Stimulated activated CD4-positive, alpha-beta T cell treated with anti-CD3 and anti-CD28 coated beads, Interleukin-1b, Interleukin-23, amount 100 ng/mL, for 4 hours (primary cell): Measurements from ENCODE around the gene NR4A1.

Source experiments
- DNase-seq, 2 donors: peaks; one replicate each; pipeline ENCODE4 v3.0.0-alpha.2; 2020; ENCODE audit warnings: low read depth in 2 of 2

NR4A1 gene

DNA sequence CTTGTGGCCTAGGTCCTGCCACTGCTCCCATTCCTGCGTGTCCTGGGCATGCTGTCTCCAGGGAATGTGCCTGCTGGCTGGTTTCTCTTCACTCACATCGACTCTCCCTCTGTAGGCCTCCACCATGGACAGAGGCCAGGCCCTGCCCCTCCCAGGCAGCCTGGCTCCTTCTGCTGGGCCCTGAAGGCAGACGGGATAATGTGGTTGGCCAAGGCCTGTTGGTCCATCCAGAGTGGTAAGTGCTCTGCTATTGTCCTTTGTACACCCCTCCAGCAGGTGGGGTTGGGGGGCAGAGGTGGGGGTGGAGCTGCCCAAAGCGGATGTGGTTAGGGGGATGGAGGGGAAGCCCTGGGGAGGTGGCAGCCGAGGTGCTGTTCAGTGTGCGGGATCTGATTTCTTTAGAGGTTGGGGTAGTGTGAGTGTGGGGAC lies 9.5 kb upstream of the NR4A1 start:
- no peak for DNase-seq

DNA sequence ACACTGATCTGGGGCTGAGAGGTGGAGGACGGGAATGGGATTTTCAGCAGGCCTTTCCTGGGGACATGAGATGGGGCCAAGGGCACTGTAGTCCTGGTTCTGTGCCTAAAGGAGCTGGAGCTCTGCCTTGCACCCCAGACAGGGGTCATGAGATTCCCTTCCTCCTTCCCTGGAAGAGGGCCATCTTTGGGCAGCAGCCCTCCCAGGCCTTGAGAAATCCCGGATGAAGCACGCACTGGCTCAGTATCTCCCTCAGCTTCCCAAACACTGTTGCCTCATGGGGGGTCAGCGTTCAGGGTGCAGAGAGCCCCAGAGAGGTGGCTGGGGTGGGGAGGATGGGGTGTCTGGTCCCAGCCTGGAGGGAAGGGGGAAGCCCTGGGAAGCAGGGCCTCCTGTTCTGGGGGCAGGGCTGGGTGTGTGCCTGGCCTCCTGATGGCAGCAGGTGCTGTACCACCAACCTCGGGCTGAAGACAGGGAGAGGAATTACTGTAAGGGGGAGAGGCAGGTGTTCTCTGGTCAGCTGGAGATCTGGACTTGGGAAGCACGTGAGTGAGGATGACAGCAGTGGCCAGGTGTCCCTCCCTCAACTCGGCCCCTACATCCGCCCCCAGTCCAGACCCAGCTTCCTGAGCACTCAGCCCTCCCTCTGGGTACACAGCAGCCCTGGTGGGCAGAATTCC lies 8.4 kb upstream of the NR4A1 start:
- no peak for DNase-seq

DNA sequence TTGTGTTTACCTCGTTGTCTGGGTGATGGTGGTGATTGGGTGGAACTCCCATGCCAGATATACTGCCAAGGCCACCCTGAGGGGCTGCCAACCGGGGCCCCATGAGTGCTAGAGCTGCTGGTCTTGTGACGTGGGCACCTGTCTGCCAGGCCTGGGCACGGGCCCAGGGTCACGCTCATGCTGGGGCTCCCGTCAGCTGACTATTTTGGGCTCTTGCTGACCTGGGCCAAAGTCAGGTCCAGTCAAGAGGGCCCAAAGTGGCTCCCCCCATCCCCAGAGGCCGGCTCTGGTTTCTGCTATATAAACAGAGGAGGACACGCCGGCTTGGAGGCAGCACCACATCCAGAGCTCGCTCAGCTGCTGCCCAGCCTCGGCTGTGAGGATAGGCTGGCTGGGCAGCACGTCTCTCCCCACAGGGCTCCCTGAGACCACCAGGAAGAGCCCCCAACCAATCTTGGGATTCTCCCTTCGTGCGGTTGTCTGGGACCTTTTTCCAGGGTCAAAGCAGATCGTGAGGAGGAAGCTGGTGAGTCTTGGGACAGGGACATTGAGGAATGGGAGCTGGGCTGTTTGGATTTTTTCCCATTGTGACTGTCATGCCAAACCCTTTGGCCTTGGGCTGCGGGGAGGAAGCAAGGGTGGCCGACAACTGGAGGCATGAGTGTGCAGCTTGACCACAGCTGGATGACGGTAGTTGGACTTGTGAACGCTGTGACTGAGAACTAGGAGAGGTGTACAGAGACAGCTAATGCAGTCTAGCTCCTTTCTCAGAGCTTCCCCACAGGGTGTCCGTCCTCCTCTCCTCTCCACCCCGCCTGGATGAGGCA lies 7.6 kb upstream of the NR4A1 start:
- DNase-seq, result no peak

DNA sequence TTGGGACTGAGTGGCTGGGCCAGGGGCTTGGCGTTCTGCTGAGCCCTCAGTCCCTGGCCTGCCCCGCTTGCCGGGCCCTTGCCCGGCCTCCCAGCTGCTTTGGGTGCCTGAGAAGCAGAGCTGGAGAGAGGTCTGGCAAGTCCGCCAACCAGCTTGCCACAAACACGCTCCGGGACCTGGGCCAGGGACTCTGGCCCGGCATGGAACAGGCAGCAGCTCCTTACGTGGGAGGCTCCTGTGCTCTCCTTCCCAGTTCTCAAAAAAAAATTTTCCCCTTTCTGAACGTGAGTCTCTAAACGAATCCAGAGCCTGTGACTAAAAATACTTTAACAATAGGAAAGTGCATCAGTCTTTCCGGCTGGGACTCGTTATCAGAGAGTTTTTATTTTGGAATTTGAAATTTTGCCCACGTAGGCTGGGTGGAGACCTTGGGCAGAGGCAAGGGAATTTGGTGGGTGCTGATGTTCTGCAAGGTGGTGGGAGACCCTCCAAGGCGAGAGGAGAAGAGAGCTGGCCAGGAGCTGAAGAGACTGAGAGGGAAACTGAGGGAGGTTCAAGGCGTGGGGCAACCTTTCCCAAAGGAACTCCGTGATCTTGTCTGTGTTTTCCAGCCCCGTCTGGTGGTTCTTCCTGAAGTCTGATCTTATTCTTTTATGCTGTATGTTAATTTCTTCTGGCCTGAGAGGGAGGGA lies 6.8 kb upstream of the NR4A1 start:
- DNase-seq, result no peak

DNA sequence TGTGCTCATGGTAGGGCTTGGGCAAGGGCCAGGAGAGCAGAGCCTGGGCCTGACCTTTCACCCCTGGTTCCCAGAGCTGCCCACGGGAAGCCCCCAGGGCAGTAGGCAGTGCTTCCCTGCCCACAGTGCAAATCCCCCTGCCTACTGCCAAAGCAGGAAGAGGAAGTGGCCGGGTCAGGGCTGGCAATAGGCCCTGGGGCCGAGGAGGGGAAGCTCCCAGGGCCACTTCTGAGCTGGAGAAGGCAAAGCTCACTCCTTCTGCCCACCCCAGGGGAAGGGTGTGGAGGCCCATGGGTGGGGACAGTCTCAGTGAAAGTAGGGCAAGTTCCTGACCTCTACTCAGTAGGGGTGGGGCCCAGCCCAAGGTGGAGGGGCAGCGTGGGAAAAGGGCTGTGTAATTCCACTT lies 5.4 kb upstream of the NR4A1 start:
- DNase-seq, result no peak

DNA sequence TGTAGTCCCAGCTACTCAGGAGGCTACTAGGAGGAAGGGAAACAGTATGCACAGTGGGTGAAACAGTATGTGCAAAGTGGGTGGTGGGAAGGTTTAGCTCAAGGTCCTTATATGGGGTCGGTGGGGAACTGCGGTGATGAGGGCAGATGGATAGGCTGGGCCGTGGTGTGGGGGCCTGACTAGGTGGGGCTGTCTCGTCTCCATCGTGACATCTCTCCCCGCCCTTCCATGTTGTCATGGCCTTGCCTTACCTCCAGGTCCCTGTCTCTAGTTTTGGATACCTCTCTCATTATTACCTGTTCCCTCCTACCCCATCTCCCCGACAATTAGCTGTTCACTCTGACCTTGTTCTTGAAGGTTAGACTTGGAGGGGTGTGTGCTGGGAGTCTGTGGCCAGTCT lies 4.4 kb upstream of the NR4A1 start:
- no peak for DNase-seq

DNA sequence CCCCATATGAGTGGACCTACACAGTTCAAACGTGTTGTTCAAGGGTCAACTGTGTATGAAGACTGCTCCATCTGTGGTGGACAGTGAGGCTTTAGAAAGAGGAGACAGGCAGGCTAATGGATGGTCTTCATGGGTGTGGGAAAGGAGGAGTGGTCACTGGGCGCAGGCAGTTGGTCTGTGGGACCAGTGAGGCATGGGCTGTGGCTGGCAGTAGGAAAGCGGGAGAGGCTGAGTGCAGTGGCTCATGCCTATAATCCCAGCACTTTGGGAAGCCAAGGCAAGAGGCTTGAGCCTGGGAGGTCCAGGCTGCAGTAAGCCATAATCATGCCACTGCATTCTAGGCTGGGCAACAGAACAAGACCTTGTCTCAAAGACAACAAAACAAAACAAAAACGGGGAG lies 2.0 kb upstream of the NR4A1 start:
- no peak for DNase-seq

DNA sequence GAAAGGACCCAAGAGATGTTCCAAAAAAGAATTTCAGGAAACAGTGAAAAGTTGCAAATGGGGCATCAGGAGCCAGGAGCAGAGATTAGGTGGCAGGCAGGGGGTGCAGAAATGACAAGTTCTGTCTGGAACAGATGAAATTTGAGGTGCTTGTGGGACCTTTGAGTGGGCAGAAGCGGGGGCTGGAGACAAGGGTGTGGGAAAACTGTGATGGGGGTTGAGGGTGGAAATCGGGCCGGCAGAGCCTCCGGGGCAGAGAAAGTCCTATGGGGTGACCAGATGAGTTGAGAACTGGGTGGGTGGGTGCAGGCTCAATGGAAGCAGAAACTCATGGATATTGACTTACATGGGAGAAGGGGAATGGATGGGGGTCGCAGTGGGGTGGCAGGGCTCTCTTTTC lies 1.6 kb upstream of the NR4A1 start:
- no peak for DNase-seq

DNA sequence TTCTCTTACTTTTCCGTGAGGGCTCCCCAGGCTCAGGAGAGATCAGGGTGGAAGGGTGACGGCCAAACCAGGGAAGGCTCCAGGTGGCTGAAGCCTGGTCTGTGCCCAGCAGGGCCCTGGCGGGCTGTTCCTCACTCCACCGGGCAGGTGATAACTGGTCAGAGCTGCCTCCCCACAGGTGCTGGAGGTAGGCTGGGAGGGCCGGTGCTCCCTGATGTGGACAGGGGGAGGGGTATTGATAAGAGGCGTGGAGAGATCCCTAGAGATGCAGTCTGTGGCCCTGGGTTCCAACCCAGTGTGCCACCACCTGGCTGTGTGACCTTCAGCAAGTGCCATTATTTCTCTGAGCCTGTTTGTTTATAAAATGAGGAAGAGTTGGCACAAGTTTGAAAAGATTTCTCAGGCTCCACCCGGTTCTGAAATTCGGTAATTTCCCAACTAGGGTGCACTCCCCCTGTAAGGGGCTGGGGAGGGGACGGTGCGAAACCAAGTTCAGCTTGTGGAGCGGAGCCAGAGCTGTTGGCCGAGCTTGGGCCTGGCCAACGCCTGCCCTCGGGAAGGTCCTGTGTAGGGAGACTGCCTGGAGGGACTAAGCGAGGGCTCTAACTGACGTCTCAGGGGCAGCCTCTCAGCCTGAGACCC lies 1.0 kb upstream of the NR4A1 start:
- DNase-seq, result no peak

DNA sequence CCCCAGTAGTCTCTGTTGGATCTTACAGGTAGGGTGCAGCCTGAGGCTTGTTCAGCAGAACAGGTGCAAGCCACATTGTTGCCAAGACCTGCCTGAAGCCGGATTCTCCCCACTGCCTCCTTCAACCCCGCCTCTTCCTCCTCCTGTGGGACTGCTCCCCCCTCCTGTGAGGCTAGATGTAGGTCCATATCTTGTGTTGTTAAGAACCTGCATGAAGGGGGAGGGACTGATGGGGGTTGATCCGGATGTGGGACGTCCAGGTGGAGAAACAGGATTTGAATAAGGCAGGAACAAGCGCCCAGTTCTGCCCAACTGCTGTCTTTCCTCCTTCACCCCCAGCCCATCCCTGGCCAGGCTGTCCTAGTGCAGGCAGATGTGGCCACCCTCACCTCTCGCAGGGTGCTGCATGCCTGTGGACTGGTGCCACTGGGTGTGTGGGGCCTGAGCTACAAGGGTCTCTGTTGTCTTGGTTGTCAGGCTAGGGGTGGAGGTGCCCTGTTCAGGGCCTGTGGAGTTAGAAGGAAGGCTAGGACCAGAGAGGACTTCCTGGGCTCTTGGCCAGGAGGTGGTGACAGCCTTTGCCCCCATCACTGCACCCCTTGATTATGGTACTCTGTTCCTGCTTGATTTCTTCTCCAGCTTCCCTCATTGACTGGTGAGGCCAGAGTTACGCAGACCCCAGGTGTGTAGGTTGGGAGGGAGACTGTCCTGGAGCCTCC lies 1.4 kb downstream of the NR4A1 start:
- no peak for DNase-seq

DNA sequence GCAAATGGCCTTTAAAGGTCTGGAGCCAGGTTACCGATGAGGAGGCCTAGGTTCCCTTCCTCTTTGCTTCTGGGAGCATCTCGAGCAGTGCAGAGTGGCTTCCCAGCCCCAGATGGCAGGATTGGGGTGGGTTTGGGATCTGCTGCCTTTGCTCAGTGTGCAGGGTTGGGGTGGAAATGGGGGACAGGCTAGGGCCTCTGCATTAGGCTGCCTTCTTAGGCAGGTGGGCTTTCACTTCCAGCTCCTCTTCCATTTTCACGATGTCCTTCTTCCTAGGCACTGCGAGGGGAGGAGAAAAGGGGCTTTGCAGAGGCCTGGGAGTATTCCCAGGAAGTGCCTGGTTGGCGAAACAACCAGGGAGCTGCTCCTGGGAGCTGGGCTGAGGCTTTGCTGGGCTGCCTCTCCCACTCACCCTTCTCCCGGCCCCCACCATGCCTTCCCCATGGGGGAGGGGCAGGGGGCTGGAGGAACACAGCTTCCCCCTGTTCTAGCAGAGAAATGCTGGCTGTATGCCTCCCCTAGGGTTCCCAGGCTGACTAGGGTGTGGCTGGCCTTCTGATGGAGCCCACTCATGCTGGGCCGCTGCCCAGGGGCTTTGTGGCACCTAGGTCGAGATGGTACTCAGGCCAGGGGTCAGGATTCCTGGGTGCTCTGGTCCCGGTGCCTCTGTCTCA lies 2.4 kb downstream of the NR4A1 start:
- no peak for DNase-seq

DNA sequence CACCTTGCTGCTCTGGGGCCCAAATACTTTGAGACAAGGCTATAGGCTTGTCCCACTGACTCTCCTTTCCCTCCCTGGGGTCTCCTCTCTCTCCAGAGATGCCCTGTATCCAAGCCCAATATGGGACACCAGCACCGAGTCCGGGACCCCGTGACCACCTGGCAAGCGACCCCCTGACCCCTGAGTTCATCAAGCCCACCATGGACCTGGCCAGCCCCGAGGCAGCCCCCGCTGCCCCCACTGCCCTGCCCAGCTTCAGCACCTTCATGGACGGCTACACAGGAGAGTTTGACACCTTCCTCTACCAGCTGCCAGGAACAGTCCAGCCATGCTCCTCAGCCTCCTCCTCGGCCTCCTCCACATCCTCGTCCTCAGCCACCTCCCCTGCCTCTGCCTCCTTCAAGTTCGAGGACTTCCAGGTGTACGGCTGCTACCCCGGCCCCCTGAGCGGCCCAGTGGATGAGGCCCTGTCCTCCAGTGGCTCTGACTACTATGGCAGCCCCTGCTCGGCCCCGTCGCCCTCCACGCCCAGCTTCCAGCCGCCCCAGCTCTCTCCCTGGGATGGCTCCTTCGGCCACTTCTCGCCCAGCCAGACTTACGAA lies 3.1 kb downstream of the NR4A1 start:
- no peak for DNase-seq

DNA sequence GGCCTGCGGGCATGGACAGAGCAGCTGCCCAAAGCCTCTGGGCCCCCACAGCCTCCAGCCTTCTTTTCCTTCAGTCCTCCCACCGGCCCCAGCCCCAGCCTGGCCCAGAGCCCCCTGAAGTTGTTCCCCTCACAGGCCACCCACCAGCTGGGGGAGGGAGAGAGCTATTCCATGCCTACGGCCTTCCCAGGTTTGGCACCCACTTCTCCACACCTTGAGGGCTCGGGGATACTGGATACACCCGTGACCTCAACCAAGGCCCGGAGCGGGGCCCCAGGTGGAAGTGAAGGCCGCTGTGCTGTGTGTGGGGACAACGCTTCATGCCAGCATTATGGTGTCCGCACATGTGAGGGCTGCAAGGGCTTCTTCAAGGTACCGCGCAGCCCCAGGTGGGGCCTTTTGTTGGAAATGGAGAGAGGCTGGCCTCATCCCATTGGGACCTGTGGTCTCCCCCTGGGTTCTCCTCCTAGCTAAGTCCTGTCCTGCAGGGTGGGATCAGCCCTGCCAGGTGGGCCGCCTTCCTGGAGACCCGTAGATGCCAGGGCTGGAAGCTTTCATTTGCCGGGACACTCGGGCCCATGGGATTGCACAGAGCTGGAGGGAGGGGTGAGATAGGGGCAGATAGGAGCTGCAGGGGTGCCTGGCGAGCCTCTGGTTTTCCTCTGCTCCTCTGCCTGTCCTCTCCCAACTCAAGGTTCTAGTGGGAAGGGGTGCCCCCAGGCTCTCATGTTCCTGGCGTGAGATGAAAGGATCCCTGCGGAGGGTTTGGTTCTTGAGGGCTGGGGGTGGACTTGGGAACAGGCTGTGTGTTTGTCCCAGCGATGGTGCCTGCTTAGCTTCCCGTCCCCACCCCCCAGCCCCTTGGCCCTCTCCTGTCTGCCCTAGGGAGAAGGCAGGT lies 3.8 kb downstream of the NR4A1 start:
- DNase-seq, result no peak

DNA sequence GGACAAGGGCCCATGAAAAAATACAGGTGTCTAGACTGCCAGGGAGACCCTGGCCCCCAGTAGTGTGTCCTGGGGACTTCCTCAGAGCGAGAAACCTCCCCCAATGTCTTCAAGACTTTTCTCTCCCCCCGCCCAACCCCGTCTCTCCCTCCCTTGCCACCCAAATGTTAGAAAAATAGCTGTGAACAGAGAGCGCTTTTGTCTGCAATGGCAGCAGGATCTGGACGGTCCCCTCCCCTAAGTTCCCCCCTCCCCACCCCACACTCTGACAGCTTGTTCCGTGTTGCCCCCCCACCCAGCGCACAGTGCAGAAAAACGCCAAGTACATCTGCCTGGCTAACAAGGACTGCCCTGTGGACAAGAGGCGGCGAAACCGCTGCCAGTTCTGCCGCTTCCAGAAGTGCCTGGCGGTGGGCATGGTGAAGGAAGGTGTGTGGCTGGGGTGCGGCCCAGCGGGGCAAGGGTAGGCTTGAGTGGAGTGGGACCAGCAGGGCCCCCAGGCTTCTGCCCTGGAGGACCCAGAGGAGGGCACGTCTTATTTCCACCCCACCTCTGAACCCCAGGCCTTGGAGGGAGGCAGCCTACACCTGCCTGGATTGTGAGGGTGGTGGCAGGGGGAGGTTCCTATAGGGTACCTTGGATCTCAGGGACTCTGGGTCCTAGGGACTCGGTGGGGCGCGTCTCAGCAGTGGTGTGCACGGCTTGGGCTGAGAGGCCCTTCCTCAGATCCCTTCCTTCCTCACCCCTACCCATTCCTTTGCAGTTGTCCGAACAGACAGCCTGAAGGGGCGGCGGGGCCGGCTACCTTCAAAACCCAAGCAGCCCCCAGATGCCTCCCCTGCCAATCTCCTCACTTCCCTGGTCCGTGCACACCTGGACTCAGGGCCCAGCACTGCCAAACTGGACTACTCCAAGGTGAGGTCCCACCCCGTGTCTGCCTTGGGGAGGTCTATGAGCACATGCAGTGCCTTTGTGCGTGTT lies 4.8 kb downstream of the NR4A1 start:
- no peak for DNase-seq

DNA sequence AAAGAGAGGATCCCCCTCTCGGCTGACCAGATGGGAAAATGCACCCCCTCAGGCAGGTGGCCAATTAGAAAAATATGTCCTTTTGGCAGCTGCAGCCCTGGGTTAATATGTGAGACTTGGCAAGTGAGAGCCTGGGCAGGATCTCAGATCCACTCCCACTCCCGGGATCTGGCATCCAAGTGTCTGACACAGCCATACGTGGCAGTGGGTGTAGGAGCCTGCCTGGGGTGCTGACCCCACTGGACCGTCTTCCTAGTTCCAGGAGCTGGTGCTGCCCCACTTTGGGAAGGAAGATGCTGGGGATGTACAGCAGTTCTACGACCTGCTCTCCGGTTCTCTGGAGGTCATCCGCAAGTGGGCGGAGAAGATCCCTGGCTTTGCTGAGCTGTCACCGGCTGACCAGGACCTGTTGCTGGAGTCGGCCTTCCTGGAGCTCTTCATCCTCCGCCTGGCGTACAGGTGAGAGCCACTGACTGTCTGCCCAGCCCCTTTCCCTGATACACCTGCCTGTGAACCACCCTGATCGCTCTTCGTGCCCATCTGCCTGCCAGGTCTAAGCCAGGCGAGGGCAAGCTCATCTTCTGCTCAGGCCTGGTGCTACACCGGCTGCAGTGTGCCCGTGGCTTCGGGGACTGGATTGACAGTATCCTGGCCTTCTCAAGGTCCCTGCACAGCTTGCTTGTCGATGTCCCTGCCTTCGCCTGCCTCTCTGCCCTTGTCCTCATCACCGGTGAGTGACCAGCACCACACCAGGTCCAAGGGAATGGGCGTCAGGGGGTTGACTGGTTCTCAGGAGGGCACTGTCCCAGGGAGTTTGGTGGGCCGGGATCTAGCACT lies 5.8 kb downstream of the NR4A1 start:
- no peak for DNase-seq

DNA sequence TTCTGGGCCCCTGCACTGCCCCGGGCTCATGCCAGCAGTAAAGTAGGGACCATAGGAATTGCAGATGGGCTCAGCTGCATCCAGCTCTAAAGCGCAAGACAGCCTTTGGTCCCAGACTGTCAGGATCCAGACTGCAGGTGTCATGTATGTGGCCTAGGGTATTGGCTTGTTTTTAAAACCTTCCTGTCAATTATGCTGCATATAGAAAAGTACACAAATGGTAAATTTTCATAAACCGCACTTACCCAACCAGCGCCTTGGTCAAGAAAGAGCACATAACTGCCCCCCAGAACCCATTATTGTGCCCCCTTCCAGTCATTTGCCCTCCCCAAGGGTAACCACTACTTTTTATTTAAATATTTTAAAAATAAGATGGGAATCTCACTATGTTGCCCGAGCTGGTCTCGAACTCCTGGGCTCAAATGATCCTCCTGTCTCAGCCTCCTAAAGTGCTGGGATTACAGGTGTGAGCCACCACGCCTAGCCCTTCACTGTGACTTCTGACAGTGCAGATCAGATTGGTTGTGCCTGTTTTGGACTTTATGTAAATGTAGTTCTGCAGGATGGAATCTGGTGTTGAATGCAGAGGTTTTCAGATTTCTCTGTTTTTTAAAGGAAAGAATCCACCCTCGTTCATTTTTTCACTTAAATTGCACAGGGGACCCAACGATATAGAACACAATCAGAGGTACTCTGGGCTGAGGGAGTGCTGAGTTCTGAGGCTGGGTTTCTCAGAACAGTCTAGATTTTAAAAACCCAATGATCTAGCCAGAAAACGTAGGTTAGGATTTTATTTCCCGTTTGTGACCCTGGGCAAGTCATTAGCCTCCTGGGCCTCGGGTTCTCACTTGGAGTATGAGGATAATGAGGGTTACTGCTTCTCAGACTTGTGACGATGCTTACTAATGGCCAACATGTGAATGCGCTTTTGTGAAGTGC lies 6.7 kb downstream of the NR4A1 start:
- no peak for DNase-seq
